HG03103 (cell line): Measurements from ENCODE around the gene ARHGAP8.
"Not testable (repeated sequence)": the region's sequence is repeated elsewhere in the genome, so short reads cannot be mapped to it uniquely, and the experiment has no call there.

Experiments used
- ATAC-seq: cut with Tn5 transposase; IDR thresholded peaks from one replicate; pipeline ENCODE4 v1.9.1; 2021; ENCODE audit warnings: low read depth; ENCODE audit not compliant: unreplicated experiment

Gene ARHGAP8

DNA sequence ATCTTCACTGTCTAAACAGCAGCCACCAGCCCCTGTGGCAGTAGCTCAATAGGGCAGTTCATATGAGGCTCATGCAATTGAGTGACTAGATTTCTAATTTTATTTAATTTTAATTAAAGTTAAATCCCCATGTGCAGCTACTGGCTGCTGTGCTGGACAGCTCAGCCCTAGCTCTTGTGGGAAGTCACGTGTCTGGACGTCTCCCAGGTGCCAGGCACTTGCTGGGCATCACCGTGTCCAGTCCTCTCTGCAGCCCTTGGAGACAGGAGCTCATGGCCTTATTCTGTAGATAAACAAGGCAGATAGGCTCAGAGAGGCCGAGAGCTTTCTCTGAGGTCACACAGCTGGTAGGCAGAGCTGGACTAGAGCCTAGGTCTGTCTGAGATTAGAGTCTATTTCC, 95.0 kb downstream of the ARHGAP8 start:
- ATAC-seq: no peak

DNA sequence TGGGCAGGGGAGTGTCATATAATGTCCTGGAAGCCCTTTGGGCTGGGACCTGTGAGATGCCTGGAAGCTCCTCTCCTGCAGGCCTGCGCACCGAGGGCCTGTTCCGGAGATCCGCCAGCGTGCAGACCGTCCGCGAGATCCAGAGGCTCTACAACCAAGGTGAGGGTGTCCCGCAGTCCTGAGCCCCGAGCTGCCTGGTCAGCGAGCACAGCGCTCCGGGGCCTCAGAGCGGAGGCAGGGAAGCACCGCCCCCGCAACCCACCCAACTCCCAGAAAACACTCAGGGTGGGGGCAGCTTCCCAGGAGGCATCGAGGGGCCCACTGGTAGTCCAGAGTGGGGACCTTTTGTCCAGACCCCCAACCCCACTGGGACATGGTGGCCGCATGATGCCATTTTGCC, 95.5 kb downstream of the ARHGAP8 start:
- no peak for ATAC-seq

DNA sequence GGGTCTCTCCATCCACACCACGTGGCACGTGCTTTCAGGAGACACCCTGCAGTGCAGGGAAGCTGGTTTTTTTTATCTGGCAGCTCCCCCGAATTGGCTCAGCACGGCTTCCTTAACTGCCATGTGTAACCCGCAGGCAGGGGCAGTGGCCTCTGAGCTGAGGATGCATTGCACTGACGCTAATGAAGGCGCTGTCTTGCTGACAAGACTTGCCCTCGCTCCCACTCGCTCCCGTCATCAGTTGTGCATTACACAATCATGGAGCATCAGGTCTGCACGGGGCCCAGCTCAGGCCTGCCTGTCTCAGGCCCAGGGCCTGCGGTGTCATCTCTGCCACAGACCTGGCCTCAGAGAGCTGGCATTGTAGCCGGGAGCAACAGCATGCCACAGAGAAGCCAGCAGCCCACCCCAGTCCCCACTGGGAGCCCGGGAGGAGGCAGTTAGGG, 95.9 kb downstream of the ARHGAP8 start:
- ATAC-seq: no peak

DNA sequence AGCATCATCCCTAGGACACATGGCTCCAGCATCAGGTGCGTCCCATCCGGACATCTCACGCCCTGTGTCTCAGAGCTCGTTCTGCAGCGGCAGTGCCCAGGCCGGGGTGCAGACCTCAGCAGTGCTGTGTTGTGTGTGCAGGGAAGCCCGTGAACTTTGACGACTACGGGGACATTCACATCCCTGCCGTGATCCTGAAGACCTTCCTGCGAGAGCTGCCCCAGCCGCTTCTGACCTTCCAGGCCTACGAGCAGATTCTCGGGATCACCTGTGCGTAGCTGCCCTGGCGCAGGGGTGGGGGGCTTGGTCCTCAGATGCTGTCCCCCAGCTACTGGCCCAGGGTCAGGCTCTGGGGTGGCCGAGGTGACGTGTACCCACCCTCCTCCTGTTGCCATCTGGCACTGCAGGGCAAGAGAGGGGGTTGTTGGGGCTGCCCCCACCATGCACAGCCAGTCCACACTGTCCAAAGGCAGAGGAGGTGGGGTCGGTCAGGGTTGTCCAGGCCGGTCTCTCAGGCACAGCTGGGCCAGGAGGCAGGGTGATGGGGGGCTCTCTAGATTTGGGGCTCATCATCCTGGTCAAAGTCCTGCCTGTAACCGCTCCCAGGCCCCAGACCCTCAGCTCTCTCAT, 96.5 kb downstream of the ARHGAP8 start:
- no peak for ATAC-seq

DNA sequence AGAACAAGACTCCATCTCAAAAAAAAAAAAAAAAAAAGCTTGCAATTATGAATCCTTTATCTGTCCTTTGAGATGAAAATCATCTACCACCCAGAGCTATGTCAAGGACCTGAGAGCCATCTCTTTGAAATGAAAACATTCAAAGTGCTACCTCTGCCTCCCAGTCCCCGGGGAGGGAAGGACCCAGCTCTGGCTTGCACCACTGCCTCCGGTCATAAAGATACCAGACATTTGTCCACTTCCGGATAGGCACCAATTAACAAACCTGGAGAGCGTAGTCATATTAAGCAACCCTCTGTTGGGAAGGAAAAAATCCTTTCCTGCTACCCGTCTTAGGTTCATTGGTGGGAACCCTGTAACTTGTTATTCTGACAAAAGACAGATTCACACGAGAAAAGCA, 98.6 kb downstream of the ARHGAP8 start:
- ATAC-seq: no peak

DNA sequence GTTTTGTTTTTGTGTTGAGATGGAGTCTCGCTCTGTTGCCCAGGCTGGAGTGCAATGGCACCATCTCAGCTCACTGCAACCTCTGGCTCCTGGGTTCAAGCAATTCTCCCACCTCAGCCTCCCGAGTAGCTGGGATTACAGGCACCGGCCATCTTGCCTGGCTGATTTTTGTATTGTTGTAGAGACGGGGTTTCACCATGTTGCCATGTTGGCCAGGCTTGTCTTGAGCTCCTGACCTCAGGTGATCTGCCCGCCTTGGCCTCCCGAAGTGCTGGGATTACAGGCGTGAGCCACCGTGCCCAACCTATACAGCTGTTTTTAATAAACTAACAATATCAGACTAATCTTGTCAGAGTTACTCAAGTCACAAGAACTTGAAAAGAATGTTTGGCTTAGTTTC, 102.3 kb downstream of the ARHGAP8 start:
- ATAC-seq: not testable (repeated sequence)

DNA sequence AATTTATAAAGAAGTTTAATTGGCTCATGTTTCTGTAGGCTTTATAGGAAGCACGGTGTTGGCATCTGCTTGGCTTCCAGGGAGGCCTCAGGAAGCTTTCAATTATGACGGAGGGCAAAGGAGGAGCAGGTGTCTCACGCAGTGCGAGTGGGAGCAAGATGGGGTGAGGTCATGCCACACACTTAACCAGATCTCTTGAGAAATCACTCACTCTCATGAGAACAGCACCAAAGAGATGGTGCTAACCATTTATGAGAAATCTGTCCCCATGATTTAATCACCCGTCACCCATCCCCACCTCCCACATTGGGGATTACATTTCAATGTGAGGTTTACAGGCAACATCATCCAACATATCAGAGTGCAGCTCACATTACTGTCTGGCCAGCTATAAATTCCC, 103.5 kb downstream of the ARHGAP8 start:
- ATAC-seq: no peak

DNA sequence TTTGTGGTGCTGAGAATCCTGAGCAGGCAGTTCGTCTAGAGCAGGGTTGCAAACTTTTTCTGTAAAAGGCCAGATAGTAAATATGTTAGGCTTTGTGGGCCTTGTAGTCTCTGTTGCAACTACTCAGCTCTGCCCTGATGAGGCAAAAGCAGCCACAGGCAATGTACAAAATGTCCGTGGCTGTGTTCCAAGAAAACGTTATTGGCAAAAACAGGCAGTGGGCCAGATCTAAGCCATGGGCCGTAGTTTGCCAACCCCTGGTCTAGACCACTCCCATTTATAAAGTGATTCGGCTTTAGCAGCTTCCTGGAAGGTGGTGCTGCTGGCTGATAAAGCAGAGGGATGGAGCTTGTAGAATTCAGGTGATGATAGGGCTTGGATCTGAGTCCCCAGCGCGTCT, 106.4 kb downstream of the ARHGAP8 start:
- ATAC-seq: not testable (repeated sequence)

DNA sequence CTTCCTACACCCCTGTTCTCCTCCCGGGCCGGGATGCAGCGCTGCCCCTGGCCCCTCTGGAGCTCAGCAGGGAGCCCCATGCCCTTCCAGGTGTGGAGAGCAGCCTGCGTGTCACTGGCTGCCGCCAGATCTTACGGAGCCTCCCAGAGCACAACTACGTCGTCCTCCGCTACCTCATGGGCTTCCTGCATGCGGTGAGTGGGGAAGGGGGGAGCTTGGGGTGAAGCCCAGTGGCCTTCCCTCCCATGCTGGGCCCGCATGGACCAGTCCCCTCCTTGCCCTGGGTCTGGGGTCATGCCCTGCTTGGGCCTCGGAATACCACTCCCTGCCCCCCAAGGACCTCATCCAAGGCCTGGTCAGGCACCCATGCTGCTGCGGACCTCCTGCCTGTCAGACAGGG, 107.3 kb downstream of the ARHGAP8 start:
- no peak for ATAC-seq

DNA sequence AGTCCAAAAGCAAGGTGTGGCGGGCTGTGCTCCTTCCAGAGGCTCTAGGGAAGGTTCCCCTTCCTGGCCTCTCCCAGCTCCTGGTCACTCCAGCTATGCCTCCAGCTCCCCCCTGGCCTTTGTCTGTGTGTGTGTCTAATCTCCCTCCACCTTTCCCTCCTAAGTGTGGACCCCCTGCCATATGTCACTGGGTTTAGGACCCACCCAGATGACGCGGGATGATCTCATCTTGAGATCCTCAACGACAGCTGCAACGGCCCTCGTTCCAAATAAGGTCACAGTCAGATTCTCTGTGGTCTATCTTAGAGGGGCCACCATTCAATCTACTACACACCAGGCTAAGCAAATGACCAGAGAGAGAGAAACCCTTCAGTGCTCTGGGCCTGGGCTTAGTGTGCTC, 107.9 kb downstream of the ARHGAP8 start:
- no peak for ATAC-seq

DNA sequence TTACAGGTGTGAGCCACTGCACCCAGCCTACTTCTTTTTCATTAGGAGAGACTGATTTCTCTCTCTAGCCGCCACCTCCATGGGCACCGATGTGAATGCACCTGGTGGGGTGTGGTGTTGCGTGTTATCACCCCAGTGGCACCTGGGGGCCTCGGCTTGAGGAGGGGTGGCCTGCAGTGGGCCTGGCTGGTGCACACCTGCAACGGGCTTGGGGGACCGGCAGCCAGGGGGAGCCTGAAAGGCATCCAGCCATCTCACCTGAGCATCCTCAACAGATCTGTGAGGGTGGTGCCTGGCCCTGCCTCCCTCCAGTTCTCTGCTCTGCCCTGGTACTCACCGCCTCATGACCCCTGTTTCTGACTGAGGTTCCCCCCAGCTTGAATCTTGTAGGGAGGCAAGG, 108.9 kb downstream of the ARHGAP8 start:
- ATAC-seq: no peak

DNA sequence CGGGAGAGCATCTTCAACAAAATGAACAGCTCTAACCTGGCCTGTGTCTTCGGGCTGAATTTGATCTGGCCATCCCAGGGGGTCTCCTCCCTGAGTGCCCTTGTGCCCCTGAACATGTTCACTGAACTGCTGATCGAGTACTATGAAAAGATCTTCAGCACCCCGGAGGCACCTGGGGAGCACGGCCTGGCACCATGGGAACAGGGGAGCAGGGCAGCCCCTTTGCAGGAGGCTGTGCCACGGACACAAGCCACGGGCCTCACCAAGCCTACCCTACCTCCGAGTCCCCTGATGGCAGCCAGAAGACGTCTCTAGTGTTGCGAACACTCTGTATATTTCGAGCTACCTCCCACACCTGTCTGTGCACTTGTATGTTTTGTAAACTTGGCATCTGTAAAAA, 109.9 kb downstream of the ARHGAP8 start:
- ATAC-seq: no peak

DNA sequence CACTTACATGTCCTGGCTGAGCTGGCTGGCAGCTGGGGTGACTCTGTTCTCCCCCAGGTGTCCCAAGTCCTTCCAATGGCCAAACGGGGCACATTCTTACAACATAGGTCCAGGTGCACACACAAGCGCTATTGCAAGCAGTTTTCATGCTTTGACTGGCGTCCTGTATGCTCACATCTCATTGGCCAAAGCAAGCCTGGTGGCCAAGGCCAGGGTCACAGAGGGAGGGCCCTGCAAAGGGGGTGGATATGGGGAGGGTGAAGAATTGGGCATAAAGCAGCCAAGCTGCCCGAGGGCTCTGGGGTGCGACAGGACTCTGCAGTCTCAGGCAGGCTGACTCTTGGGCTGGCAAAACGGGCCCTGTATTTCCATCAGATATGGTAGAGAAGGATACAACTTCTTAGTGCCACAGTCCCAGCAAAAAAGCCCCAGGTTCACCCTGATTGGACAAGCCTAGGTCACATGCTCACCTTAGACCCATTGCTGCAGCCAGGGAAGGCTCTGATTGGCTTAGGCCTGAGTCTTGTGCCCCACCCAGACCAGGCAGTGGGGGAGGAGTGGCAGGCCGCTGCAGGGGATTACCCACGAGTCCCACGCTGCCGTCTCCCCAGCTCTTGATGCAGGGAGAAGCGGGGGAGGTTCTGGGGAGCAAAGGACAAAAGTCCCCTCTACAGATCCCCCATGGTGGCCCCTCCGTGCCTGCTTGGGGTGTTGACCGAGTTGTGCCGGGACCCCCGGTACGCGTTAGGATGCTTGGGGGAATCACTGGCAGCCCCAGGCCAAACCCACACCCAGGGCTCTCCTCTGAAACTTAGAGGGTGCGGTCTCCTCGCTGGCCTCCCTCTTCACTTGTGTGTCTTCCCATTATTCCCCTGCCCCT, 110.8 kb downstream of the ARHGAP8 start:
- ATAC-seq: no peak

DNA sequence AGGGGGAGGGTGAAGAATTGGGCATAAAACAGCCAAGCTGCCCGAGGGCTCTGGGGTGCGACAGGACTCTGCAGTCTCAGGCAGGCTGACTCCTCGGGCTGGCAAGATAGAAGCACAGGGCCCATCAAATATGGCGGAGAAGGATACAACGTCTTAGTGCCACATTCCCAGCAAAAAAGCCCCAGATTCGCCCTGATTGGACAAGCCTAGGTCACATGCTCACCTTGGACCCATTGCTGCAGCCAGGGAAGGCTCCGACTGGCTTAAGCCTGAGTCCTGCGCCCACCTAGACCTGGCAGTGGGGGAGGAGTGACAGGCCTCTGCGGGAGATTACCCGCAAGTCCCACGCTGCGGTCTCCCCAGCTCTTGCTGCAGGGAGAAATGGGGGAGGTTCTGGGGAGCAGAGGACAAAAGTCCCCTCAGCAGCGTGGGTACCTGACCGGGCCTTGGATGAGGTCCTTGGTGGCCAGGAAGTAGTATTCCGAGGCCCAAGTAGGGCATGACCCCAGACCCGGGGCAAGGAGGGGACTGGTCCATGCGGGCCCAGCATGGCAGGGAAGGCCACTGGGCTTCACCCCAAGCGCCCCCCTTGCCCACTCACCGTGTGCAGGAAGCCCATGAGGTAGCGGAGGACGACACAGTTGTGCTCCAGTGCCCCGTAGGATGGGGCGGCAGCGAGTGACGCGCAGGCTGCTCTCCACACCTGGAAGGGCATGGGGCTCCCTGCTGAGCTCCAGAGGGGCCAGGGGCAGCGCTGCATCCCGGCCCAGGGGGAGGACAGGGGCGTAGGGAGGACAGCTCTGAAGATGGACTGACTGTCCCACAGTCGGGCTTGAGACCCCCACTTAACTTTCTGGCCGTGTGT, 113.0 kb downstream of the ARHGAP8 start:
- no peak for ATAC-seq

DNA sequence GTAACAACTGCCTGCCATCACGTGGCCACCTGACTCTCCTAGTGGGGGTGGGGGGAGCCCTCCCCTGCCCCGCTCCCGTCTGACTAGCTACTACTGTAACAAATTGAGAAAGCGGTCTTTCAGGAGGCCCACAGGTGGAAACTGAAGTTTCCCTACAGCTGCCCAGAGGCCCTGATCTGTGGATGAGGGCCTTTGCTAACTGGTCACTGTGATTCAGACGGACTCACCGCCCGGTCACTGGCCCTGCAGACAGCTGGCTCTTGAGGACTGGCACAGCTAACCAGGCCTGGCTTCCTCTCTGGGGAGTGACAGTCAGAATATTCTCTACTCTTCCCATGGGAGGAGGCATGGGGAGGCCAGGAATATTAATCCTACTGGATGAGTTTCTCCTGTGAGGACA, 116.8 kb downstream of the ARHGAP8 start:
- ATAC-seq: no peak

DNA sequence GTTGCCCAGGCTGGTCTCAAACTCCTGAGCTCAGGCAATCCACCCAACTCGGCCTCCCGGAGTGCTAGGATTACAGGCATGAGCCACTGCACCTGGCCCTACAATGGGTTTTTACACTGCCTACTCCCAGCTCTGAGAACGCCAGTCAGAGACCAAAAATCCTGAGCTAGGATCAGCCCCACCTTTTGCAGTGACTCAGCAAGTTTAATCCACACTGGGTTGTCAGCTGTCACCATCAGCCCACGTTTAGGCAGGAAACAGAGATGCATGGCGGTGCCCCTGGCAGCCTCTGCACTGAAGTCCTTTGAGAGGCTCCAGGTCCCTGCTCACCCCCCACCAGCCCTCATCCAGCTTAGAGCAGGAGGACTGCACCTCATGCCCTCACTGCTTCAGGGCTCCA, 117.6 kb downstream of the ARHGAP8 start:
- ATAC-seq: no peak

DNA sequence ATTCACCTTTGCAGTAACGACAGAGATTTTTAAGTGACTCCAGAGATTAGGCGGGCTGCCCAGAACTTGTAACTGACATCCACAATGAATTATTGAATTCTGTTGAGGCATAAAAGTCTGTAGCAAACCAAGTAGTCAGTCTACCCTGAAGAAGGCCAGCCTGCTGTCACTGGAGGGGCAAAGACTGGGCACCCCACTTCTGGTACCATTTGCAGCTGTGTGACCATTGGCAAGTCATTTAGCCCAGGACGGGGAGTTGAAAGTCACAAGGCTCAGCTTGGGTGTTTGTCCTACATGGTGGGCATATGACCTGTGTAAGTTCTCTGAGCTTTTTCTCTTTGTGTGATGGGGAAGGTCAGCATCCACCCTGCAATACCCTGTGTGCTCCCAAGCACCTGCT, 119.4 kb downstream of the ARHGAP8 start:
- ATAC-seq: no peak

DNA sequence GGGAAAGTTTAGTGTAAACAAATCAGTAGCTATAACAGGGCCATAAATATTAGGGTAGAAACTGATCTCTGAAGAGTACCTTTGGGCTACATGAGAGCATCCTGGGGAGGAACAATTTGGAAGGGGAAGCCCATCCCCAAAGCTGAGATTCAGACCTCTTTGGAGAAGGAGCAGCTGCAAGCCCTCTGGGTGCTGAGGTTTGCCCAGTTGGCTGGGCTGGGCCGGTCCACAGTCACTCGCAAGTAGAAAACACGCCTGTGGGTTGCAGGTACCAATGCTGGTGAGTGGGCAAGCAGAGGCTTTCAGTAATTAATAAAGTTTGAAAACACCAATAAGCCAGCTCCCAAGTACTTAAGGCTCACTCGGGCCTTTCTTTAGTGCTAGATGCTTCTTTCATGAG, 124.5 kb downstream of the ARHGAP8 start:
- no peak for ATAC-seq

DNA sequence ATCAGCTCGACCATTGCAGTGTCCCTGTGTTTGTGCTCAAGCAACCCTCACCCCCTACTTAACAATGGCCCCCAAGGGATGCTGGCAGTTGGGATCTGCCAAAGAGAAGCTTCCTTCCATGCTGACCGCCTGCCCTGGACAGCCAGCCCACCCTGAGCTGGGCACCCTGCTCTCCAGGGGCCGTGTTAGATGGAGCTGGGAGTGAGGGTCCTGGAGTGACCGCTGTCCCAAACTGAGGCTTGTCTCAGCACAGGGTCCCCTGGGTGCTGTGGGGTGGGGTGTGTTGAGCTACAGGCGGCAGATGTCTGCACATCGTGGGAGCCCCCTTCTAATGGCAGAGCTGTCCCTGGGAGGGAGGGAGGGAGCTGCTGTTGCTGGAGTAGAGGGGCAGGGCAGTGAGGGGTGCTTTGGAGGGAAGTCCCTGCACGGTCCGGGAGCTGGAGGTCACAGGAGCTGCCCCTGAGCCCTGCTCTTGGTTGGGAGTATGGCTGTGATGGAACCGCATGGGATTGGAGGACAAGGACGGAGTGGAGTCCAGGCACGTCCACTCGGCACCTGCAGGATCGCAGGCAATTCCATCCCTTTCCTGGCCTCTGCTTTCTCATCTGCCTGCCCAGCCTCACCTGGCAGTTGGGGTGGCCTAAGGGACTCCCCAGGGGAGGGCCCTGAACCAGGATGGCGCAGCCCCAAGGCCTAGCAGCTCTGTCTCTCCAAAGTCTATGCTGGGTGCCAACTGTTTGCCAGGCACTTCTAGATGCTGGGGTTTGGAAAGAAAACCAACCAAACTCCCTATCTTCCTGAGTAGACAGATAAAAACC, 126.3 kb downstream of the ARHGAP8 start:
- no peak for ATAC-seq

DNA sequence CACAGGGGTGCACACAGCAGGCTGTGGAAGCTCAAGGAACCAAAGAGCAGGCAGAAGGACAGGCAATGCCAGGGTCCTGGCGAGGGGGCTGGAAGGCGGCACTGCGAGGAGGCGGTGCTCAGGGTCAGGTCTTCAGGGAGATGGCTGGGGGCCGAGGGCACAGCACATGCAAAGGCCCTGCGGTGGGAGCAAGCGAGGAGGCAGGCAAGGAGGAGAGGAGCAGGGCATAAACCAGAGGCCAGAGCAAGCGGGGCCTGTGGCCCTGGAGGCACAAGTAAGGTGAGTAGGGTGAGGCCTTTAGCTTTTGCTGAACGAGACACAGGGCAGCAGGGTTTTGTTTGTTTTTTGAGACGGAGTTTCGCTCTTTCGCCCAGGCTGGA, 126.9 kb downstream of the ARHGAP8 start:
- no peak for ATAC-seq
